GM19438 (cell line): ENCODE measurements around the gene TMEM33.

Experiments
- ATAC-seq: cut with Tn5 transposase; IDR thresholded peaks from one replicate; pipeline ENCODE4 v1.9.1; 2021; ENCODE audit warnings: low read depth; ENCODE audit not compliant: unreplicated experiment

Gene TMEM33

GRCh38 chr4:41935652-41936021 lies 408 bp downstream of the TMEM33 start:
- peak; percentile 2 for ATAC-seq

DNA sequence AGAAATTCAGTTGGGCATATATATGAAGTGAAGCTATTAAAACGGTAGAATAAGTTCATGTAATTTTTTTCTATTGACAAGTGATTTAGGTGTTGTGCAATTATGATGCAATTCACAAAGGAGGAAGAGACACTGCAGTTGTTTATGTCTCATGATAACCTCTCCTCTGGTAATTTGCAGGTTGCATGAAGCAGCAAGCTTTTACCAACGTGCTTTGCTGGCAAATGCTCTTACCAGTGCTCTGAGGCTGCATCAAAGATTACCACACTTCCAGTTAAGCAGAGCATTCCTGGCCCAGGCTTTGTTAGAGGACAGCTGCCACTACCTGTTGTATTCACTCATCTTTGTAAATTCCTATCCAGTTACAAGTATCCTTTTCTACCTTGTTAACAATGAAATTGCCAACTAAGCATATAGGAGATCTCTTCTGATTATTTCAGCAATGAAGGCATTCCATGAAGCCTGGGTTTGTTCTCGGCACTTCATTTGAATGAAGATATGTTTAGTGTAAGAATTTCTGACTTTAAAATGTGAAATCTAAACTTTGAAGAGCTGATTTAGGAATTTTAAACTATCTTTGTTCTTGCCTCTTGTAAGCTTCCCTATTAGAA lies 3.9 kb downstream of the TMEM33 start:
- ATAC-seq: no peak

- ATAC-seq: no peak
Measured at GRCh38 chr4:41940834-41941233, 5.6 kb downstream of the TMEM33 start.

DNA sequence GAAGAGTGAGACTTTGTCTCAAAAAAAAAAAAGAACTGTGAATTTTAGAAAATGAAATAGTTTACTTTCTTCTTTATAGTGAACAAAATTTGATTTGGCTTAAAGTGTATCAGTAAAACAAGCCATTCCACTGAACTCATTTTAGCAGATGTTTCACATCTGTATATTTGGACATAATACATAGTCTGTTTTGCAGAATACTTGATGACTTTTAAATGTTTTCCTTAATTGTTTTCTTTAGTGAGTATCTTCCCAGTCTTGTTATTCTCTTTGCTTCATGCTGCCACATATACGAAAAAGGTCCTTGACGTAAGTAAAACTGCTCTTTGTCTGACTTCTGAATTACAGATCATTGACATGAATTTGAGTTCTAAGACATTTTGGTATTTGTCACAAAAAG lies 8.3 kb downstream of the TMEM33 start:
- no peak for ATAC-seq

DNA sequence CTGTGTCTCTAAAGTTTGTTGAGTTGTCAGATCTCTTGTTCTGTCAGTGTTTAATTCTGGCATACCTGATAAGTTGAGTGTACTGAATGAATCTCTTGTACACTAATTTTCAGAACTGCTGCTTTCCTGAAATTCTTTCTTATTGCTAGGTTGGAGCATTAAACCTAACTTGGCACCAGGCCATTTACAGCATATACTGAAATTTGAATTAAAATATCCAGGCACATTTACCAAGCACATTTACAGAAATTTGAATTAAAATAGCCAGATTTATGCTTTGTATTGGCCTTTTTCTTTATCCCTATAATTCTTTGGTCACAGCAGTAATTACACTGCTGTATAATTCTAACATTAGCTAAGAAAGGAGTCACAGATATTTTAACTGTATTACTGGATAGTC lies 8.9 kb downstream of the TMEM33 start:
- ATAC-seq: no peak

- no peak for ATAC-seq
Measured at GRCh38 chr4:41949531-41949930, 14.3 kb downstream of the TMEM33 start.

- peak; percentile 80 for ATAC-seq
Measured at GRCh38 chr4:41957634-41958033, 22.4 kb downstream of the TMEM33 start.

- no peak for ATAC-seq
Measured at GRCh38 chr4:41963105-41963504, 27.9 kb downstream of the TMEM33 start.

DNA sequence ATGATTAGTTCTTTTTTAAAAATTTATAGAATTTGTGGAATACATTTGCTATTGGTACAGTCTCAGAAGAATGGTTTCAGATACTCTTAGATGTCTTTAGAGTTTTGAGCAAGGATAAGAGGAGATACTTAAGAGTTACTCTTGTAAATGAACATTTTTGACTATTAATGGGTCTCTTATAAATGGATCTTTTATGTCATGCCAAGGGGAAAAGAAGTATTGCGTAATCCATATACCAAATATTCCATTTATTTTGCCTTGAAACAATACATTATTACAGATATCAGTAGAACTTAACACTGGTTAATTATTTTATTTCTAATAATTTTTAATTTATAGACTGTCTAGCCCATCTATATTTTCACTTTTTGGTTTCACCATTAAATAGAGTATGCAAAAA lies 29.2 kb downstream of the TMEM33 start:
- no peak for ATAC-seq

DNA sequence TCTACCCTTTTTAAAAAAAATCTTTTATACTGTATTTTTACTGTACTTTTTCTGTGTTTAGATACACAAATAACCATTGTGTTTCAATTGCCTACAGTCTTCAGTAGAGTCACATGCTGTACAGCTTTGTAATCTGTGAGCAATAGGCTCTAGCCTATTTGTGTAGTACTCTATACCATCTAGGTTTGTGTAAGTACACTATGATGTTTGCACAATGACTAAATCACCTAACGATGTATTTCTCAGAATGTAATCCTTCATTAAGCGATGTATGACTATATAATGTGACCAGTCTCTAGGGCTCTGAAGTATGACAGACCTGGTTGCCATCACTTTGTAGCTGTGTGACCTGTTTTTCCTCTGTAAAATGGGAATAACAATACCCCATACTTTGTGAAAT lies 32.2 kb downstream of the TMEM33 start:
- no peak for ATAC-seq

- no peak for ATAC-seq
Measured at GRCh38 chr4:41969671-41970070, 34.4 kb downstream of the TMEM33 start.

- no peak for ATAC-seq
Measured at GRCh38 chr4:41975341-41975740, 40.1 kb downstream of the TMEM33 start.

DNA sequence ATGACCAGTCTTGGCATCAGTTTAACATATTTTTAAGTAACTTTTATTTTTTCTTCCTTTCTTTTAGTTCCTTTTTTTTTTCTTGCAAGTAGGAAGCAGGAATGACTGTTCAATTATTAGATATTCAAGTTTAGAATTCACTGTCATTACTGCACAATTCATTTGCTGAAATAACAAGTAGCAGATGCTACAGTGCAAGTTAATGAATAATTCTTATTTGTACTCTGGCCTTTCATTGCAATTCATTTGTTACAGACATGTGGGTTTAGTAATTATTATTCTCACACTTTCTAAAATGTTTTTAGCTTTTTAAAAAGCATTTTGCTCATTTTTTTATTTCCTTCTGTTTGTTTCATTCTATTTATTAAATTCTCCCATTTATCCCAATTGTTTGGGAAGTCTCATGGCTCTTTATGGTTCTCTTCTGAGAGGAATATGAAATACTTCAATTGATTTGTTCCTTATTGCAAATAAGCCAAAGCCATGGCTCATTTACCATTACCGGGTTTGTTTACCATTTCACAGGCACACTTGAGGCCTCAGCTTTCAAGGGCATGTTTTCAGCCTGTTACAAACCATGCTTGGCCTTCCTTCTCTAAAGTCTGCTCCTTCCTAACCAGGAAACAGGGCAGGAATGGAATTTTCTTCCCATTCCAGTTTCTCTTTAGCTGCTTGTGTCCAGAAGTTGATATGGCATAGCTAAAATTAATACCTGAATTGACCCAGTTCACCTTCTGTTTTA lies 41.7 kb downstream of the TMEM33 start:
- no peak for ATAC-seq

DNA sequence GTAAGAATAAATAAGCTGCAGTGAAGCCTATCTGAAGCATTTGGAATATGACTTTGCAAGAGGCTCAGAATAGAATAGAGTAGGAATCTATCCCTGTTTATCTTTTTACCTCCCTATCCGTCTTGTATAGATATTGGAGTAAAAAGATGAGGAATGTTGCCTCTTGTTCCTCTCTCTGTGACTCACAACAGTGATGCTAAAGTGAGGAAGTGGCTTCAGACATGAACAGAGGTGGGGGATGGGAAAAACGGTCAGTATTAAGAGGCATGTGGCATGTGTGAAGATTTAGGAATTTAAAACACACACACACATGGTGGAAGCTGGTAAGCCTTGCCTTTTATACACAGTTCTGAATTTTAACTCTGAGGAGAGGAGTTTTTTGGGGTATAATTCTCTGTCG lies 42.5 kb downstream of the TMEM33 start:
- ATAC-seq: no peak

DNA sequence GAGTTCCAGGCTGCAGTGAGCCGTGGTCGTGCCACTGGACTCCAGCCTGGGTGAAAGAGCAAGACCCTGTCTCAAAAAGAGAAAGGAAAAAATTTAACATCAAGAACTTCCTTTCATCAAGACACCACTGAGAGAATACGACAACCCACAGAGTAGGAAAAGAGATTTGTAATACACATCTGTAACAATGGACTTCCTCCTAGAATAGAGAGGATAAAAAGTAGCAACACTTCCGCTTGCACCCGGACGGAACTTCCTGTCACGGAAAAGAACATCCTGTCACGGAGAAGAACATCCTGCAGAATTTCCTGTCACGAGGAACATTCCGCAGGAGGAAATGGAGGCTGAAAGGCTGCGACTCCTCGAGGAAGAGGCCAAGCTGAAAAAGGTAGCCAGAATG lies 46.2 kb downstream of the TMEM33 start, which contains the start of gene DCAF4L1:
TSS of gene DCAF4L1 (plus strand) at position 301 of the 400 bp plus-strand sequence. CDS start at position 338, 37 bp downstream.
- ATAC-seq: no peak

DNA sequence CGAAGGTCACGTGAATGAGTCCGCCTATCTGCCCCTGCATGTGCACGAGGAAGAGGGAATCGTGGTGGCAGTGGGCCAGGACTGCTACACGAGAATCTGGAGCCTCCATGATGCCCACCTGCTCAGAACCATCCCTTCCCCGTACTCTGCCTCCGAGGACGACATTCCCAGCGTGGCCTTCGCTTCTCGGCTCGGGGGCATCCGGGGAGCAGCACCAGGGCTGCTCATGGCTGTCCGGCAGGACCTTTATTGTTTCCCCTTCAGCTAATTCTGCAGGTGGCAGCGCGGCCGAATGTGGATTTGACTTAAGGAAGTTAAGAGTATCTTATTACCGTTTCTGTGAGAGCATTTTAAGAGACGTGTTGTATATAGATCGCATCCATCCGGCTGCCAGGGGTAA lies 47.5 kb downstream of the TMEM33 start:
- no peak for ATAC-seq

GRCh38 chr4:41985151-41985550 lies 49.9 kb downstream of the TMEM33 start:
- ATAC-seq: no peak

- ATAC-seq: peak; percentile 17
Measured at GRCh38 chr4:41989994-41990364, 54.8 kb downstream of the TMEM33 start.

- peak; percentile 98 for ATAC-seq
Measured at GRCh38 chr4:41990365-41991111, 55.3 kb downstream of the TMEM33 start, which contains the start of gene SLC30A9. Gene SLC30A9, plus strand, starts transcription at chr4:41990530. Its CDS starts 122 bp downstream, at chr4:41990652.

DNA sequence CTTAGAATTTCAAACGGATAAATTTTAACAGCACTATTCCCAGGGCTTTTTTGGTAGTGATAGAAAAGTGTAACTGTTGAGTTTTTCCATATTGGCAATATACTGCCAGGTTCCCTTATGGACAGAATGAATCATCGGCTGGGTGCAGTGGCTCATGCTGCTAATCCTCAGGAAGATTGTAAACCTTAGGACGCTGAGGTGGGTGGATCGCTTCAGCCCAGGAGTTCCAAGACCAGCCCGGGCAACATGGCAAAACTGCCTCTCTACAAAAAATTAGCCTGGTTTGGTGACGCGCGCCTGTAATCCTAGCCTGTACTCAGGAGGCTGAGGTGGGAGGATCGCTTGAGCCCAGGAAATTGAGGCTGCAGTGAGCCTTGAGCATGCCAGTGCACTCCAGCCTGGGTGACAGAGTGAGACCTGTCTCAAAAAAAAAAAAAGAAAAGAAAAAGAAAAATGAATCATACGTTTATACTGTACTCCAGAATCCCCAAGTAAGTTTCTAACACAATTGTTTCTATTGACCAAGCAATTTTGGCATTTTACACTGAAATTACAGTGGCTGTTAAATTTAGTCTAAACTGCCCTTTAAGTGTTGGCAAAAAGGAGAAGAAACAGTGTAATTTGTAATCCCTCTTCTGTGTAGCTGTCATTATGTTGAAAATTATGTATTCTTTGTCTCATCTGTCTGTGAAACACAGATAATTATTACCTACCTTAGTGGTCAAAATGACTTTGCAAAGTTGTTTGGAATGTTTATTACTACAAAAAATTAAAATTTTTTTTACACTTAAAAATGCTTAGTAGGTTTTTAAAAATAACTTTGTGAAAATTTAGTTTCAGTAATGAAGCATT lies 56.9 kb downstream of the TMEM33 start:
- no peak for ATAC-seq
